Smooth muscle cell (in vitro differentiated cells): ENCODE data around the gene BBS9. TPM values are rescaled to one million over a fixed set of nuclear protein-coding genes. Genes with fewer than 3 reads are reported as not detected.

Experiments used
- DNase-seq: peaks from one replicate; lab custom pipeline; 2025; ENCODE audit not compliant: unreplicated experiment; lab: John Stamatoyannopoulos, UW
- H2AFZ ChIP-seq: fragments of 200-600 bp; sonication (generic); 2 replicates; pipeline ENCODE4 v1.6.0; 2016; ENCODE audit warnings: antibody characterized with exemption, low read depth, mild to moderate bottlenecking
- H3F3A ChIP-seq: fragments of 200-600 bp; sonication (generic); 2 replicates; pipeline ENCODE4 v1.6.0; 2017; ENCODE audit warnings: antibody characterized with exemption, low read depth
- H3K27ac ChIP-seq: fragments of 200-600 bp; sonication (generic); 2 replicates; pipeline ENCODE4 v1.5.1; 2016; ENCODE audit warnings: low read depth, mild to moderate bottlenecking
- H3K27me3 ChIP-seq: fragments of 200-600 bp; sonication (generic); 2 replicates; pipeline ENCODE4 v1.6.1; 2016; ENCODE audit warnings: low read depth, mild to moderate bottlenecking
- H3K36me3 ChIP-seq: fragments of 200-600 bp; sonication (generic); 2 replicates; pipeline ENCODE4 v1.5.1; 2016; ENCODE audit warnings: low read depth
- H3K4me1 ChIP-seq: fragments of 200-600 bp; sonication (generic); 2 replicates; pipeline ENCODE4 v1.5.1; 2016; ENCODE audit warnings: low read depth
- H3K4me2 ChIP-seq: fragments of 200-600 bp; sonication (generic); 2 replicates; pipeline ENCODE4 v1.6.0; 2016; ENCODE audit warnings: mild to moderate bottlenecking
- H3K4me3 ChIP-seq: fragments of 200-600 bp; sonication (generic); 2 replicates; pipeline ENCODE4 v1.5.1; 2016; ENCODE audit warnings: mild to moderate bottlenecking
- H3K79me2 ChIP-seq: fragments of 200-600 bp; sonication (generic); 2 replicates; pipeline ENCODE4 v1.6.0; 2016; ENCODE audit warnings: low read depth, mild to moderate bottlenecking
- H3K9ac ChIP-seq: fragments of 200-600 bp; sonication (generic); 2 replicates; pipeline ENCODE4 v1.6.0; 2016; ENCODE audit warnings: low read depth
- H3K9me3 ChIP-seq: fragments of 200-600 bp; sonication (generic); replicated peaks from 2 replicates; pipeline ENCODE4 v1.5.1; 2016; ENCODE audit warnings: low read depth
- H4K20me1 ChIP-seq: fragments of 200-600 bp; sonication (generic); 2 replicates; pipeline ENCODE4 v1.6.0; 2016; ENCODE audit warnings: low read depth
- WGBS: methylation state at CpG from one replicate; pipeline ENCODE4 v1.1.7; 2016; ENCODE audit warnings: low lambda C conversion rate; 5-methylcytosine and 5-hydroxymethylcytosine counted together
- polyA plus RNA-seq: library from polyadenylated mRNA; unstranded; fragments of >200 nt; fragmentation: Nextera tagmentation; extraction: Ambion mirVana; gene quantifications from 2 replicates; pipeline ENCODE4 v1.2.1, GENCODE V29; 2016
- total RNA-seq: library from RNA; depleted of rRNA; stranded (reverse); fragments of >200 nt; gene quantifications from 2 replicates; pipeline ENCODE4 v1.2.3, GENCODE V29; 2014
- TF ChIP-seq, protein P1 (sequence below): fragments of 200-600 bp; sonication (generic); IDR thresholded peaks from 2 replicates; pipeline ENCODE4 v1.5.1; 2017; ENCODE audit warnings: borderline replicate concordance, mild to moderate bottlenecking, antibody characterized with exemption; ENCODE audit not compliant: insufficient read depth, poor library complexity, severe bottlenecking

The BBS9 gene
- total and polyA plus RNA-seq, 2 experiments from 2014 or later: 12.8 to 19.6 TPM

GRCh38 chr7:33129806-33130153 is 416 bp downstream of the BBS9 start:
- Histone ChIP-seq H3K4me2 (peak overlapping the region; percentile 93), H3K9ac (peak overlapping the region; percentile 42), H4K20me1 (no peaks in the 10 kb centered on the region), H3K27me3 (no peaks in the 10 kb centered on the region), H3K79me2 (peaks cover 24% of the 10 kb centered on the region), H3K27ac (peak overlapping the region; percentile 38), H3K9me3 (no peaks in the 10 kb centered on the region), H3K4me3 (peak overlapping the region; percentile 78), H3K4me1 (peaks cover 20% of the 10 kb centered on the region), H3F3A (peaks cover 3% of the 10 kb centered on the region), H3K36me3 (no peaks in the 10 kb centered on the region), H2AFZ (peak overlapping the region; percentile 99)
- 2% methylated on average over 11 of the region's 11 CpGs for WGBS
- DNase-seq: no peak
- TF ChIP-seq, protein P1, sequence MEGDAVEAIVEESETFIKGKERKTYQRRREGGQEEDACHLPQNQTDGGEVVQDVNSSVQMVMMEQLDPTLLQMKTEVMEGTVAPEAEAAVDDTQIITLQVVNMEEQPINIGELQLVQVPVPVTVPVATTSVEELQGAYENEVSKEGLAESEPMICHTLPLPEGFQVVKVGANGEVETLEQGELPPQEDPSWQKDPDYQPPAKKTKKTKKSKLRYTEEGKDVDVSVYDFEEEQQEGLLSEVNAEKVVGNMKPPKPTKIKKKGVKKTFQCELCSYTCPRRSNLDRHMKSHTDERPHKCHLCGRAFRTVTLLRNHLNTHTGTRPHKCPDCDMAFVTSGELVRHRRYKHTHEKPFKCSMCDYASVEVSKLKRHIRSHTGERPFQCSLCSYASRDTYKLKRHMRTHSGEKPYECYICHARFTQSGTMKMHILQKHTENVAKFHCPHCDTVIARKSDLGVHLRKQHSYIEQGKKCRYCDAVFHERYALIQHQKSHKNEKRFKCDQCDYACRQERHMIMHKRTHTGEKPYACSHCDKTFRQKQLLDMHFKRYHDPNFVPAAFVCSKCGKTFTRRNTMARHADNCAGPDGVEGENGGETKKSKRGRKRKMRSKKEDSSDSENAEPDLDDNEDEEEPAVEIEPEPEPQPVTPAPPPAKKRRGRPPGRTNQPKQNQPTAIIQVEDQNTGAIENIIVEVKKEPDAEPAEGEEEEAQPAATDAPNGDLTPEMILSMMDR: no peak

- Histone ChIP-seq H2AFZ (peak overlapping the region; percentile 99), H3K9me3 (no peaks in the 10 kb centered on the region), H3F3A (peaks cover 3% of the 10 kb centered on the region), H3K36me3 (no peaks in the 10 kb centered on the region), H3K9ac (peak overlapping the region; percentile 42), H3K4me1 (peaks cover 20% of the 10 kb centered on the region), H3K27me3 (no peaks in the 10 kb centered on the region), H4K20me1 (no peaks in the 10 kb centered on the region), H3K4me2 (peak overlapping the region; percentile 93), H3K79me2 (peaks cover 24% of the 10 kb centered on the region), H3K4me3 (peak overlapping the region; percentile 78), H3K27ac (no peak overlapping the region)
- no peak for DNase-seq
- TF ChIP-seq, protein P1: no peak
- WGBS: 51% methylated on average over 3 of the region's 3 CpGs
These were observed 820 bp downstream of the BBS9 start for GRCh38 chr7:33130184-33130583.

GRCh38 chr7:33137103-33137502 is 7.7 kb downstream of the BBS9 start:
- Histone ChIP-seq H3K9me3 (no peaks in the 10 kb centered on the region), H4K20me1 (peaks cover 9% of the 10 kb centered on the region), H3K27ac (no peak overlapping the region), H3K27me3 (no peaks in the 10 kb centered on the region), H3K36me3 (no peaks in the 10 kb centered on the region), H3K4me2 (no peak overlapping the region), H3K4me1 (no peaks in the 10 kb centered on the region), H3K79me2 (peaks cover 23% of the 10 kb centered on the region), H2AFZ (no peak overlapping the region), H3K4me3 (no peak overlapping the region), H3F3A (no peaks in the 10 kb centered on the region), H3K9ac (no peak overlapping the region)
- no peak for DNase-seq
- TF ChIP-seq, protein P1: no peak
- 86% methylated on average over 15 of the region's 15 CpGs for WGBS

DNA sequence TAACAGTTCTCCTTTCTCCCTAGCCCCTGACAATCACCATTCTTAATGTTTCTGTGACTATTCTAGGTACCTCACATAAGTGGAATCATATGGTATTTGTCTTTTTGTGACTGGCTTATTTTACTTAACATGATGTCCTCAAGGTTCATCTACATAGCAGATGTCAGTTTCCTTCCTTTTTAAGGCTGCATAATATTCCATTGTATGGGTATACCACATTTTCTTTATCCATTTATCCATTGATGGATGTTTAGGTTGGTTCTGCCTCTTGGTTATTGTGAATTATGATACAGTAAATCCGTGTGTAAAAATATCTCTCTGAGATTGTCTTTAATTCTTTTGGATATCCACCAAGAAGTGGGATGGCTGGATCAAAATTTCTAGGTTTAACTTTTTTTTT is 13.2 kb downstream of the BBS9 start:
- WGBS: 79% methylated on average over 1 of the region's 1 CpG
- Histone ChIP-seq H3K4me2 (no peak overlapping the region), H4K20me1 (peaks cover 14% of the 10 kb centered on the region)

More for the DNA sequence above, 13.2 kb downstream of the BBS9 start:
- TF ChIP-seq, protein P1: no peak
- Histone ChIP-seq H3K36me3 (no peaks in the 10 kb centered on the region), H3K4me1 (no peaks in the 10 kb centered on the region), H3F3A (no peaks in the 10 kb centered on the region), H3K79me2 (no peaks in the 10 kb centered on the region), H3K9me3 (no peaks in the 10 kb centered on the region), H3K27me3 (no peaks in the 10 kb centered on the region), H3K27ac (no peak overlapping the region), H3K9ac (no peak overlapping the region), H2AFZ (no peak overlapping the region), H3K4me3 (no peak overlapping the region)
- DNase-seq: no peak
